Skeletal muscle satellite cell (primary cell): ENCODE data around the gene ZNF726.
"Not testable (repeated sequence)": the region's sequence is repeated elsewhere in the genome, so short reads cannot be mapped to it uniquely, and the experiment has no call there.

Experiments
- H3K27me3 ChIP-seq: 2 replicates; pipeline ENCODE4 v1.7.0; 2013; ENCODE audit warnings: low read length; ENCODE audit not compliant: control insufficient read depth, insufficient read depth
- H3K36me3 ChIP-seq: 2 replicates; pipeline ENCODE4 v1.7.0; 2013; ENCODE audit warnings: mild to moderate bottlenecking, control low read depth, low read length; ENCODE audit not compliant: insufficient read depth
- H3K4me1 ChIP-seq: 2 replicates; pipeline ENCODE4 v1.7.0; 2013; ENCODE audit warnings: low read length; ENCODE audit not compliant: control insufficient read depth, insufficient read depth
- H3K4me2 ChIP-seq: 2 replicates; pipeline ENCODE4 v1.7.0; 2013; ENCODE audit warnings: mild to moderate bottlenecking, low read length
- H3K4me3 ChIP-seq: 2 replicates; pipeline ENCODE4 v1.7.0; 2013; ENCODE audit warnings: low read length
- H3K9ac ChIP-seq: 2 replicates; pipeline ENCODE4 v1.7.0; 2013; ENCODE audit warnings: mild to moderate bottlenecking, low read depth, low read length, moderate library complexity
- H3K9me3 ChIP-seq: replicated peaks from 2 replicates; pipeline ENCODE4 v1.7.0; 2013; ENCODE audit warnings: mild to moderate bottlenecking, control low read depth, low read length

Gene ZNF726

GRCh38 chr19:23976631-23977030 lies 61.9 kb downstream of the ZNF726 start:
- not testable (repeated sequence) for H3K9me3 ChIP-seq, H3K4me3 ChIP-seq, H3K27me3 ChIP-seq, H3K4me1 ChIP-seq, H3K4me2 ChIP-seq, H3K36me3 ChIP-seq, H3K9ac ChIP-seq

GRCh38 chr19:23977256-23977655 lies 62.6 kb downstream of the ZNF726 start:
- H3K4me2 ChIP-seq, H3K4me3 ChIP-seq, H3K9me3 ChIP-seq, H3K27me3 ChIP-seq, H3K36me3 ChIP-seq, H3K9ac ChIP-seq, H3K4me1 ChIP-seq: not testable (repeated sequence)

GRCh38 chr19:23978068-23978467 lies 63.4 kb downstream of the ZNF726 start:
- Histone ChIP-seq H3K4me1 (no peaks in the 10 kb centered on the region), H3K4me2 (no peak overlapping the region), H3K9ac (no peak overlapping the region), H3K4me3 (no peak overlapping the region), H3K9me3 (no peaks in the 10 kb centered on the region), H3K36me3 (no peaks in the 10 kb centered on the region), H3K27me3 (no peaks in the 10 kb centered on the region)

- no peaks in the 10 kb centered on the region for H3K9me3 ChIP-seq
- no peak overlapping the region for H3K9ac ChIP-seq
- H3K27me3 ChIP-seq = no peaks in the 10 kb centered on the region
- H3K36me3 ChIP-seq = no peaks in the 10 kb centered on the region
- H3K4me1 ChIP-seq = no peaks in the 10 kb centered on the region
- no peak overlapping the region for H3K4me3 ChIP-seq
- H3K4me2 ChIP-seq = no peak overlapping the region
These were observed 66.1 kb downstream of the ZNF726 start for GRCh38 chr19:23980805-23981204.

GRCh38 chr19:23981863-23982262 lies 67.2 kb downstream of the ZNF726 start:
- Histone ChIP-seq H3K9ac (no peak overlapping the region), H3K4me1 (no peaks in the 10 kb centered on the region), H3K9me3 (peaks cover 3% of the 10 kb centered on the region), H3K36me3 (no peaks in the 10 kb centered on the region), H3K4me3 (no peak overlapping the region), H3K27me3 (no peaks in the 10 kb centered on the region), H3K4me2 (no peak overlapping the region)

GRCh38 chr19:23983406-23983805 lies 68.7 kb downstream of the ZNF726 start:
- Histone ChIP-seq H3K27me3 (no peaks in the 10 kb centered on the region), H3K4me3 (no peak overlapping the region), H3K36me3 (no peaks in the 10 kb centered on the region), H3K4me2 (no peak overlapping the region), H3K9me3 (peaks cover 5% of the 10 kb centered on the region), H3K4me1 (no peaks in the 10 kb centered on the region), H3K9ac (no peak overlapping the region)
